ENCODE results near the gene PCDHGA1.

- TF ChIP-seq CTCF (IDR thresholded peaks at IDR 0.05) = no peak
- TF ChIP-seq POLR2A (IDR thresholded peaks at IDR 0.05) = no peak
Observed at GRCh38 chr5:141515141-141515540, 184.8 kb downstream of the PCDHGA1 start.

Measured in body of pancreas (tissue), 4 donors.